Activated naive CD8-positive, alpha-beta T cell treated with anti-CD3 and anti-CD28 coated beads for 36 hours (primary cell): ENCODE results near the gene CERT1. TPM values are rescaled to one million over a fixed set of nuclear protein-coding genes. Genes with fewer than 3 reads are reported as not detected.
"Not testable (repeated sequence)": the region's sequence is repeated elsewhere in the genome, so short reads cannot be mapped to it uniquely, and the experiment has no call there.

Experiments used
- DNase-seq: peaks from one replicate; pipeline ENCODE4 v3.0.0; 2021
- H3K27ac Mint-ChIP-seq: one replicate; pipeline ENCODE4 v1.8.0; 2022; ENCODE audit warnings: mild to moderate bottlenecking, moderate library complexity, mixed read lengths
- H3K27me3 Mint-ChIP-seq: one replicate; pipeline ENCODE4 v1.8.0; 2022; ENCODE audit warnings: mild to moderate bottlenecking, mixed read lengths
- H3K36me3 Mint-ChIP-seq: one replicate; pipeline ENCODE4 v1.8.0; 2021; ENCODE audit warnings: mild to moderate bottlenecking, mixed read lengths
- H3K4me1 Mint-ChIP-seq: one replicate; pipeline ENCODE4 v1.8.0; 2021; ENCODE audit warnings: mixed read lengths
- H3K4me3 Mint-ChIP-seq: one replicate; pipeline ENCODE4 v1.8.0; 2022; ENCODE audit warnings: mild to moderate bottlenecking, moderate library complexity, mixed read lengths
- H3K9me3 Mint-ChIP-seq: one replicate; pipeline ENCODE4 v1.8.0; 2022; ENCODE audit warnings: mixed read lengths
- total RNA-seq, 2 experiments: library from RNA; stranded (reverse); gene quantifications; one replicate each; pipeline ENCODE4 v1.2.3, GENCODE V29; 2021

CERT1 gene
- total RNA-seq, 2 experiments from 2014 or later: 23.3 to 24.2 TPM

DNA sequence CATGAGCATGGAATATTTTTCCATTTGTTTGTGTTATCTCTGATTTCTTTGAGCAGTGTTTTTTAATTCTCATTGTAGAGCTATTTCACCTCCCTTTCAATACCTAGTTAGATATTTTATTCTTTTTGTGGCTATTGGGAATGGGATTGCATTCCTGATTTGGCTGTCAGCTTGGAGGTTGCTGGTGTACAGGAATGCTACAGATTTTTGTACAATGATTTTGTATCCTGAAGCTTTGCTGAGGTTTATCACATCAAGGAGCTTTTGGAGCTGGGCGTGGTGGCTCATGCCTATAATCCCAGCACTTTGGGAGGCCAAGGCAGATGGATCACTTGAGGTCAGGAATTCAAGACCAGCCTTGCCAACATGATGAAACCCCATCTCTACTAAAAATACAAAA is 22.3 kb upstream of the CERT1 start:
- not testable (repeated sequence) for H3K27me3 Mint-ChIP-seq, H3K27ac Mint-ChIP-seq, DNase-seq, H3K4me3 Mint-ChIP-seq
- peaks cover 28% of the 10 kb centered on the region for H3K4me1 Mint-ChIP-seq
- H3K9me3 Mint-ChIP-seq: peaks cover 18% of the 10 kb centered on the region
- H3K36me3 Mint-ChIP-seq: peaks cover 51% of the 10 kb centered on the region

DNA sequence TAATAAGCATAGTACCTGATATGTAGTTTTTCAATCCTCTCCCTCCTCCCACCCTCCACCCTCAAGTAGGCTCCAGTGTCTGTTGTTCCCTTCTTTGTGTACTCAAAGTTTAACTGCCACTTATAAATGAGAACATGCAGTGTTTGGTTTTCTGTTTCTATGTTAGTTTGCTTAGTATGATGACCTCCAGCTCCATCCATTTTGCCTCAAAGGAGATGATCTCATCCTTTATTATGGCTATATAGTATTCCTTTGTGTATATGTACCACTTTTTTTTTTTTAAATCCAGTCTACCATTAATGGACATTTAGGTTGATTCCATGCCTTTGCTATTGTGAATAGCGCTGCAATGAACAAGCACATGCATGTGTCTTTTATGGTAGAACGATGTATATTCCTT is 20.8 kb upstream of the CERT1 start:
- Mint-ChIP-seq H3K4me3 (no peak overlapping the region), H3K27me3 (no peaks in the 10 kb centered on the region), H3K36me3 (peaks cover 55% of the 10 kb centered on the region), H3K4me1 (peaks cover 25% of the 10 kb centered on the region), H3K27ac (no peak overlapping the region), H3K9me3 (peaks cover 18% of the 10 kb centered on the region)
- DNase-seq: no peak

DNA sequence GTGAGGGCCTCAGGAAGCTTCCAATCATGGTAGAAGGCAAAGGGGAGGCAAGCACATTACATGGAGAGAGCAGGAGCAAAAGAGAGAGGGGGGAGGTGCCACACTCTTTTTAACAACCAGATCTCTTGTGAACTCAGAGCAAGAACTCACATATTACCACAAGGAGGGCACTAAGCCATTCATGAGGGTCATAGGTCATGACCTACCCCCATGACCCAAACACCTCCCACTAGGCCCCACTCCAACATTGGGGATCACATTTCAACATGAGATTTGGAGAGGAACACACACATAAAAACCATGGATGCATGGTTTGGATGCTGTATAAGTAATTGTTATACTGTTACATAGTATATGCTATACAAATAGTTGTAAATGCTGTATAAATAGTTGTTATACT is 17.8 kb upstream of the CERT1 start:
- Mint-ChIP-seq H3K9me3 (peaks cover 9% of the 10 kb centered on the region), H3K4me3 (no peak overlapping the region)

DNA sequence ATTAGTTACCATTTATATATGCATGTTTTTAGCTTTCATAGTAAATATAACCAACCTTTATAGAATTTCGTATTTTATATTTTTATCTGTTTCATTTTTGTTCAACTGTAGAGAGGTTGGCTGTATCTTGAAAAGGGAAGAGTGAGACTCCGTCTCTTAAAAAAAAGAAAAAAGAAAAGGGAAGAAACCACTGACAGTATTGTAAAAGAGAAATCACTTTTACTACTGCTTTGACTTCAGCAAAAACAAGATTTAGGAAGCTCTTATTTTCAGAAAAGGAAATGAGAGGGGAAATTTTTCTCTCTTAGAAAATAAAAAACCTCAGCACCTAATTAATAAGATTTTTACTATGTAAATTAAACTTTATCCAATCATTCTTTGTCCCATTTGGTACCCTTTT is 14.6 kb upstream of the CERT1 start:
- Mint-ChIP-seq H3K27ac (peak overlapping the region; percentile 63), H3K36me3 (peaks cover 31% of the 10 kb centered on the region), H3K9me3 (peaks cover 12% of the 10 kb centered on the region), H3K4me3 (no peak overlapping the region), H3K27me3 (no peaks in the 10 kb centered on the region), H3K4me1 (peaks cover 46% of the 10 kb centered on the region)
- no peak for DNase-seq

More for the DNA sequence above, 17.8 kb upstream of the CERT1 start:
- Mint-ChIP-seq H3K27me3 (no peaks in the 10 kb centered on the region), H3K27ac (no peak overlapping the region), H3K4me1 (peaks cover 34% of the 10 kb centered on the region), H3K36me3 (peaks cover 35% of the 10 kb centered on the region)
- no peak for DNase-seq

DNA sequence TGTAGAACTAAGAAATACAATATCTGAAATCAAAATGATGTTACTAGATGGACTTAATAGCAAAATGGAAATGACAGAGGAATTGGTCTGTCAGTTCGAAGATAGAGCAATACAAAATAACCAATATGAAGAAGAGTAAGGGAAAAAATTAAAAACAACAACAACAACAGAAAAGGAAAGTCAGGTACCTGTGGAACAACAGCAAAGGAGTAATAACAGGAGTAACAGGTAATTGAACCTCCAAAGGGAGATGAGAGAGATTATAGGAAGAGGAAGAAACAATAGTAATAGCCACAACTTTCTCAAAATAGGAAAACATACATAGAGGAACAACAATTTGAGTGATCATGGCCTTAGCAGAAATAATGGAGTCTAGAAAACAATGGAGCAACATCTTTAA is 13.9 kb upstream of the CERT1 start:
- Mint-ChIP-seq H3K9me3 (peaks cover 18% of the 10 kb centered on the region), H3K36me3 (peaks cover 38% of the 10 kb centered on the region), H3K27ac (peak overlapping the region; percentile 63), H3K4me1 (peaks cover 46% of the 10 kb centered on the region), H3K4me3 (peak overlapping the region; percentile 6), H3K27me3 (no peaks in the 10 kb centered on the region)
- no peak for DNase-seq

DNA sequence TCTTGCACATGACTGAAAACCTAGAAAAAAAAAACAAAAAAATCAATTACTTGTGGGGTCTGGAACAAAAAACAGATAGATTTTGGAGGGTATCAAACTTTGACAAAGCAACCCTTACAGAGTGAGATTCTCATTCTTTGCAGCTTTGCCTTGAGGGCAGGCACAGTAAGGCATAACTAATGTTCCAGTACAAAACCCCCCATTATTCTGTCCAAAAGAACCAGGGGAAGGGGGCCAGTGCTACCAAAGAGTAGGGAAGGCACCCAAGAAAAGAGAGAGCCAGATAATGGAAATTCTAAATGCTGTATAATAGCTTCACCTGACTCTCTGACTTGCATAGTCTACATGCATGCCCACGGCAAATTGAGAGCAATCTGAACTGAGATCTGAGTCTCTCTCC is 13.2 kb upstream of the CERT1 start:
- no peaks in the 10 kb centered on the region for H3K27me3 Mint-ChIP-seq
- H3K9me3 Mint-ChIP-seq: peaks cover 22% of the 10 kb centered on the region
- H3K27ac Mint-ChIP-seq: peak overlapping the region; percentile 83
- H3K4me3 Mint-ChIP-seq: no peak overlapping the region
- peaks cover 45% of the 10 kb centered on the region for H3K36me3 Mint-ChIP-seq
- no peak for DNase-seq
- peaks cover 46% of the 10 kb centered on the region for H3K4me1 Mint-ChIP-seq

DNA sequence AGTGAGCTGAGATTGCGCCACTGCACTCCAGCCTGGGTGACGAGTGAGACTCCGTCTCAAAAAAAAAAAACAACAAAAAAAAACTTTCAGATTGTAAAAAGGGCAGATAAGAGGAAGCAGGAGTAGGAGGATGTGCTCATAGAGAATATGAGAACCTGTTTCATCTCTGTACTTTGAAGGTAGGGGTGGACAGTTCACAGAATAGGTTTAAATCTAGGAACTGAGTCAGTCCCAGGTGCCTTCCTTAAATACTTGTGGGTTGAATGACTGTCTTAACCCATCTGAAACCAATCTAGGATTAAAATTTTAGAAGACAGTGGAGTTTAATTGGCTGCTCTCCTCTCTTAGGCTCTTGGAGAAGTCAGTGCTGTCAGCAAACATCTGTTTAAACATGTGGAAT is 12.6 kb upstream of the CERT1 start:
- Mint-ChIP-seq H3K4me3 (peak overlapping the region; percentile 51), H3K36me3 (peaks cover 48% of the 10 kb centered on the region), H3K27me3 (no peaks in the 10 kb centered on the region), H3K27ac (peak overlapping the region; percentile 83), H3K9me3 (peaks cover 26% of the 10 kb centered on the region), H3K4me1 (peaks cover 49% of the 10 kb centered on the region)
- DNase-seq: no peak

DNA sequence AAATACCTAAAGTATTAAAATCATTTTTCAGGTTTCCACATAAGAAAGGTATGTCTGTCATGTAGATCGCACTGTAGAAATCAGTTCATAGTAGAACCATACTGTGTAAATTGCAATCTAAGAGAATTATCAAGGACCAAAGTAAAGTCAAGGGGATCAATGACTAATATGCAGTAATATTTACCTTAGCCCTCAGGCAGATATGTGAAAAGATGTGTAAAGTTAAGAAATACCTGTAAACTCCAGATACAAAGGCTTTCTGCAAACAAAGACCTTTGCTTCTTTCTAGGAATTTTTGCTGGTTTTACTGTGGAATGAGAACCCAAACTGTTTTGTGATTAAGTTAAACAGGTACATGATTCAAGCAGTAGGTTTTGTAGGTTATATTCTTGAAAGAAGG is 11.8 kb upstream of the CERT1 start:
- peak overlapping the region; percentile 51 for H3K4me3 Mint-ChIP-seq
- H3K36me3 Mint-ChIP-seq: peaks cover 46% of the 10 kb centered on the region
- H3K9me3 Mint-ChIP-seq: peaks cover 28% of the 10 kb centered on the region
- DNase-seq: no peak
- no peaks in the 10 kb centered on the region for H3K27me3 Mint-ChIP-seq
- H3K27ac Mint-ChIP-seq: peak overlapping the region; percentile 83
- H3K4me1 Mint-ChIP-seq: peaks cover 53% of the 10 kb centered on the region

DNA sequence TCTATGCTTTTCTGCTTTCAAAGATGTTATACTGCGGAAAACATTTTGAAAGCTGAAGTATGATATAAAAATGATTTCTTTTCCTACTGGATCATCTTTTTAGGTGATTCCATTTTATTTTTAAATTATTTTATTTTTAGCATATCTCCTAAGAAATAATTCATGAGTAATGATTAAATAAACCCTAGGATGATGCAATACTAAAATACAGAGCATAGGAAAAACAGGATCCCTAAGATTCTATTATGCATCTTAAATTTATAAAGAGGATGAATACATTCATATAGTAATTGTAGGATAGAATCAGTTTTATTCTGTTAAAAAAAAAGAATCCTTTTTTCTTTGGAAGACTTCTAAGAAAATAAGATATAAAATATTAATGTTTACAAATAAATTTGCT is 11.1 kb upstream of the CERT1 start:
- Mint-ChIP-seq H3K4me3 (no peak overlapping the region), H3K4me1 (peaks cover 59% of the 10 kb centered on the region), H3K27ac (no peak overlapping the region), H3K36me3 (peaks cover 50% of the 10 kb centered on the region), H3K27me3 (no peaks in the 10 kb centered on the region), H3K9me3 (peaks cover 28% of the 10 kb centered on the region)
- DNase-seq: no peak

DNA sequence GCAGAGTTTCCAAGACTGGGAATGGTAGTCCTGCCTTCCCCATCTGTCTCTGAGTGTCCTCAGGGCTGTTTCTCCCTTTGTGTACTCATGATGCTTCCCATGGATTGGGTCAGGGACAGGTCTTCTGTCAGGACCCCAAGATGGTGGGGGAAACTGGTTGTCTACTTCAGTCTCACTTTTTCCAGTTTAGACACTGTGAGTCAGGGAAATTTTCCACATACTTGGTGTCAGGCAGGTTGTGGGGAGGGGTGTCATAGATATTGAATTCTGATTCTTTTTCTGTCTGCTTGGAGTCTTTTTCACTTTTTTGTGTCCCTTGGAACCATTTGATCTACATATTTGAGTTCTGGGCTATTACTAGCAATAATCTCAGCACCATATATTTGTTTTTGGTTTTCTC is 10.6 kb upstream of the CERT1 start:
- Mint-ChIP-seq H3K9me3 (peaks cover 28% of the 10 kb centered on the region), H3K4me3 (no peak overlapping the region), H3K36me3 (peaks cover 53% of the 10 kb centered on the region), H3K27me3 (no peaks in the 10 kb centered on the region), H3K4me1 (peaks cover 62% of the 10 kb centered on the region), H3K27ac (peak overlapping the region; percentile 82)
- DNase-seq: peak; percentile 20

DNA sequence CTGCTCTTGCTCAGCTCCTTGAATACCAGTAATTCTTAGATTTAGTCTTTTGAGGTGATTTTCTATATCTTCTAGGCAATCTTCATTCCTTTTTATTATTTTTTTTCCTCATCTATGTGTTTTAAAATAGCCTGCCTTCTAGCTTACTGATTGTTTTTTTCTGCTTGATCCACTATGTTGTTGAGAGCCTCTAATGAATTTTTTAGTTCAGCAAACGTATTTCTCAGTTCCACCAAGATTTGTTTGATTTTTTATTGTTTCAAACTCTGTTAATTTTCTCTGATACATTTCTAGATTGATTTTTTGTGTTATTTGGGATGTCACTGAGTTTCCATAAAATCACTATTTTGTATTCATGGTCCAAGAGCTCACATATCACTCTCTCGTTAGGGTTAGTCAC is 9.8 kb upstream of the CERT1 start:
- H3K4me1 Mint-ChIP-seq: peaks cover 63% of the 10 kb centered on the region
- H3K27ac Mint-ChIP-seq: no peak overlapping the region
- H3K27me3 Mint-ChIP-seq: no peaks in the 10 kb centered on the region
- peaks cover 28% of the 10 kb centered on the region for H3K9me3 Mint-ChIP-seq
- peaks cover 54% of the 10 kb centered on the region for H3K36me3 Mint-ChIP-seq
- DNase-seq: no peak
- no peak overlapping the region for H3K4me3 Mint-ChIP-seq

DNA sequence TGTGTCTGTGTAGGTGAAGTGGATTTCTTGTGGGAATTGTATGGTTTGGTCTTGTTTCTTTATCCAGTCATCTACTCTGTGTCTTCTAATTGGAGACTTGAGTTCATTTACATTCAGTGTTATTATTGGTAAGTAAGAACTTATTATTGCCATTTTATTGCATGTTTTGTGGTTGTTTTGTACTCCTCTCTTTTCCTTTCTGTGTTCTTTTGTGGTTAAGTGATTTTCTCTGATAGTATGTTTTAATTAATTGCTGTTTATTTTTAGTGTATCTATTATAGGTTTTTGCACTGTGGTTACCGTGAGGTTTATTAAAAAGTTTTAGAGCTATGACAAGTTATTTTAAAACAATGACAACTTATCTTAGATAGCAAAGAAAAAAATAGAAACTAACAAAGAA is 8.3 kb upstream of the CERT1 start:
- Mint-ChIP-seq H3K27me3 (no peaks in the 10 kb centered on the region), H3K4me1 (peaks cover 55% of the 10 kb centered on the region), H3K4me3 (no peak overlapping the region), H3K36me3 (peaks cover 57% of the 10 kb centered on the region), H3K9me3 (peaks cover 28% of the 10 kb centered on the region), H3K27ac (no peak overlapping the region)
- DNase-seq: no peak

DNA sequence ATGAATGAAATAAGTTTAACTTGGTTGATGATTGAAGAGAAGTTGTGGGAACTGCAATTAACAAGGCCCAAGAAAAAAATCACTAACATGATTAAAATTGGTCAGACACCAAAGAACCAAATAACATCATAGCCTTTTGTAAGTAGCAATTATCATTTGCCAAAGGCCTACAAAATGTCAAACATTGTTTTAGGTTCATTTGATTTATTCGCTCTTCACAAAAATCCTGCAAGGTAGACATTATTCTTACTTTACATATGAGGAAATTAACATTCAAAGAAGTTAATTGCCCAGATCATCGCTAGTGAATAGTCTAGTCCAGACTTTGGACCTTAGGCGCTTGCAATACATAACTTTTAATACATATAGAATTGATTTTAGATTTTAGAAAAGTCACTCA is 2.9 kb upstream of the CERT1 start:
- no peak for DNase-seq
- no peaks in the 10 kb centered on the region for H3K27me3 Mint-ChIP-seq
- H3K9me3 Mint-ChIP-seq: peaks cover 3% of the 10 kb centered on the region
- peaks cover 25% of the 10 kb centered on the region for H3K36me3 Mint-ChIP-seq
- peaks cover 53% of the 10 kb centered on the region for H3K4me1 Mint-ChIP-seq
- no peak overlapping the region for H3K27ac Mint-ChIP-seq
- no peak overlapping the region for H3K4me3 Mint-ChIP-seq

DNA sequence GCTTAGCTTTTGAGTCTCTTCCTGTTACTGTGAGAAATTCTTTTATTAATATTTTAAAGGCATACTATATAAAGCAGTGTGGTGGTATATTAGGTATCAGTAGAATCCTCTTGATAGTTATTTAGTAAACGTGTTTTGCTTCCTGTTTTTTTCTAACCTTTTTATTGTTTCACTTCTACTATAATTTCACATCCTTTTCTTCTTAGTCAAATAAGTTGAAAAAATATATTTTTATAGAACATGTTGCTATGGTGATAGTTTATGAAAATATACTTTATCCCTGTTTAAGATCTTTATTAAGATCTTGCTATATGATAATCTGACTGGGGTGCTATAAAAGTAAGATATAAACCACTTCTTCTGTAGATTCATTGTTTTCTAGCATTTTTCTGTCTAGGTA is 2.4 kb upstream of the CERT1 start:
- H3K27me3 Mint-ChIP-seq: no peaks in the 10 kb centered on the region
- H3K4me1 Mint-ChIP-seq: peaks cover 49% of the 10 kb centered on the region
- no peak for DNase-seq
- no peak overlapping the region for H3K27ac Mint-ChIP-seq
- peaks cover 2% of the 10 kb centered on the region for H3K9me3 Mint-ChIP-seq
- H3K36me3 Mint-ChIP-seq: peaks cover 22% of the 10 kb centered on the region
- no peak overlapping the region for H3K4me3 Mint-ChIP-seq

DNA sequence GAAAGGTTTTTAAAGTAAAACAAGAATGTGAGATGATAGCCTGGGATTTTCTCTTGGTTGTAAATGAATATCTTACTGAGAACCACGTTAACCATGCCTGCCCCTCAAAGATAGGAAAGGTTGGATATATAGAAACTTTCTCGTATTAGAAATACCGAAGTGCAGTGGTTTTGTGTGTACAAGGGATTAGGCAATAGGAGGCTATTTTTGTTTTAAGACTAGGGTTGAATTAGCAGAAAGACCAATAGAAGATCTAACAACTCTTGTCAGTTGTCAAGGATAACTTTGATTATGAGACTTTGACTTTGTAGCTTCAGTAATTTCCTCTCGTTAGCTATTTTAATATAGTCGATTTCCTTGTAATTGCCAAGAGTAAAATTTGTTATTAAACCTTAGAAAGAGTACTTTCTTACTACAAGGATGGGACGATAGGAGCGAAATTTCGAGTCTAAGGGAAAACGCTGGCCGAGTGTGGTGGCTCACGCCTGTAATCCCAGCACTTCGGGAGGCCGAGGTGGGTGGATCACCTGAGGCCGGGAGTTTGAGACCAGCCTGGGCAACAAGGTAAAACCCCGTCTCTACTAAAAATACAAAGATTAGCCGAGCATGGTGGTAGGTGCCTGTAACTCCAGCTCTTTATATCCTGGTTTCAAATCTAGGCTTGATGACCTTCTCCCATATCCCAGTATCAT is 1.1 kb upstream of the CERT1 start:
- DNase-seq: no peak
- peak overlapping the region; percentile 94 for H3K27ac Mint-ChIP-seq
- H3K4me3 Mint-ChIP-seq: peak overlapping the region; percentile 97
- H3K4me1 Mint-ChIP-seq: peaks cover 44% of the 10 kb centered on the region
- peaks cover 21% of the 10 kb centered on the region for H3K36me3 Mint-ChIP-seq
- H3K27me3 Mint-ChIP-seq: no peaks in the 10 kb centered on the region
- no peaks in the 10 kb centered on the region for H3K9me3 Mint-ChIP-seq

DNA sequence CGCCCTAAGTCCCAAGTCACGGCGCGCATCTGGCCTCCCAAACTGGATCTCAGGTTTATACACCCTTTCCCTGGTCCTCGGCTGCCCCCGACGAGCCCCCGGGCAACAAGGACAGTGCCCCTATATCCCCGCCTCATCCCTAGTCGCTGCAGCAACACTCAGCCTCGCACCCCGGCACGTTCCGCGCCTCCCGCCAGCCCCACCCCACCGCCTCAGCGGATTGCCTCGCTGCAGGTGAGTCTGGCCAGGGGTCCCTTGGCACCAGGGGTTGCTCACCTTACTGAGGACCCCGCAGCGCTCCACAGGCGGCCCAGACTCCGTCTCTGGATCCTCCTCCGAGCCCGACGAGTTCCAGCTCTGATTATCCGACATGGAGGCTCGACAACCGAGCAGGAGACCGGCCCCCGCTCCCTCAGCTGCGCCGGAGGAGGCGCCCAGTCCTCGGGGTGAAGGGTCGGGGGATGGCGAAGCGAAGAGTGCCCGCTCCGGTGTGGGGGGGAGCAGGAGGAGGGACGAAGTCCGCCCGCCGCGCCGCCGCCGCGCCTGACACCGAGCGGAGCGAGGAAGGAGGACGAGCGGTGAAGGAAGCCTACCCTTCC is 494 bp downstream of the CERT1 start:
- Mint-ChIP-seq H3K27ac (peak overlapping the region; percentile 92), H3K4me1 (peaks cover 41% of the 10 kb centered on the region), H3K9me3 (peaks cover 2% of the 10 kb centered on the region), H3K36me3 (peaks cover 20% of the 10 kb centered on the region), H3K27me3 (no peaks in the 10 kb centered on the region), H3K4me3 (peak overlapping the region; percentile 97)
- DNase-seq: peak; percentile 51
